Measurements from ENCODE around the gene BACE1. TPM values are rescaled to one million over a fixed set of nuclear protein-coding genes. Genes with fewer than 3 reads are reported as not detected.
"Not testable (repeated sequence)": the region's sequence is repeated elsewhere in the genome, so short reads cannot be mapped to it uniquely, and the experiment has no call there.

The BACE1 gene
- total RNA-seq, 1 donor = 50.0 TPM

DNA sequence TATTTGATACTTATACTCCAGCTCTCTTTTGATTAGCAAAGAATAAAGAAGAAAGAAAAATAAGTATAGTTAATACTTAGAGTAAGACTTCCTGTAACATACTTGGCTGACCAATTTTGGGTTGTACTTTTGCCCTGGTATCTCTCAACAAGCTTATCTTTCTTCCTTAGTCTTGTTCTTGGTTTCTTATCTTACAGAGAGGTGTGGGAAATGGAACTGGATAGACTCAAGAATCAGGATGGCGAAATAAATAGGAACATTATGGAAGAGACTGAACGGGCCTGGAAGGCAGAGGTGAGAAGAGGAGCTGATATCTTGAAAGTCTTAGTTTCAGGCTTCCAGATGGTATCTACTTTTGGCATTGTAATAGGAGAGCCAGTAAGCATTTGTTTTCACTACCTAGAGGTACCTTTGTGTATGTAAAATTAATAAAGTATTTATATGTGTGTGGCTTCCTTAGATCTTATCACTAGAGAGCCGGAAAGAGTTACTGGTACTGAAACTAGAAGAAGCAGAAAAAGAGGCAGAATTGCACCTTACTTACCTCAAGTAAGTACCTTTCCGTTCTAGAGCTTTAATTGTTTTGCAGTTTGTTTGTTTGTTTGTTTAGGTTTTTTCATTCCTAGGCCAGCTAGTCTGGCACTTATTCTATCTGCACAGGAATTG lies 36.2 kb downstream of the BACE1 start:
- TF ChIP-seq, protein P1, sequence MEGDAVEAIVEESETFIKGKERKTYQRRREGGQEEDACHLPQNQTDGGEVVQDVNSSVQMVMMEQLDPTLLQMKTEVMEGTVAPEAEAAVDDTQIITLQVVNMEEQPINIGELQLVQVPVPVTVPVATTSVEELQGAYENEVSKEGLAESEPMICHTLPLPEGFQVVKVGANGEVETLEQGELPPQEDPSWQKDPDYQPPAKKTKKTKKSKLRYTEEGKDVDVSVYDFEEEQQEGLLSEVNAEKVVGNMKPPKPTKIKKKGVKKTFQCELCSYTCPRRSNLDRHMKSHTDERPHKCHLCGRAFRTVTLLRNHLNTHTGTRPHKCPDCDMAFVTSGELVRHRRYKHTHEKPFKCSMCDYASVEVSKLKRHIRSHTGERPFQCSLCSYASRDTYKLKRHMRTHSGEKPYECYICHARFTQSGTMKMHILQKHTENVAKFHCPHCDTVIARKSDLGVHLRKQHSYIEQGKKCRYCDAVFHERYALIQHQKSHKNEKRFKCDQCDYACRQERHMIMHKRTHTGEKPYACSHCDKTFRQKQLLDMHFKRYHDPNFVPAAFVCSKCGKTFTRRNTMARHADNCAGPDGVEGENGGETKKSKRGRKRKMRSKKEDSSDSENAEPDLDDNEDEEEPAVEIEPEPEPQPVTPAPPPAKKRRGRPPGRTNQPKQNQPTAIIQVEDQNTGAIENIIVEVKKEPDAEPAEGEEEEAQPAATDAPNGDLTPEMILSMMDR (IDR thresholded peaks at IDR 0.05; ENCODE audit: insufficient read depth, low read length) = no peak
- no peak overlapping the region for H3K4me3 ChIP-seq (ENCODE audit: low read depth, low read length)
- DNase-seq (ENCODE audit: low read depth) = peak; percentile 60

DNA sequence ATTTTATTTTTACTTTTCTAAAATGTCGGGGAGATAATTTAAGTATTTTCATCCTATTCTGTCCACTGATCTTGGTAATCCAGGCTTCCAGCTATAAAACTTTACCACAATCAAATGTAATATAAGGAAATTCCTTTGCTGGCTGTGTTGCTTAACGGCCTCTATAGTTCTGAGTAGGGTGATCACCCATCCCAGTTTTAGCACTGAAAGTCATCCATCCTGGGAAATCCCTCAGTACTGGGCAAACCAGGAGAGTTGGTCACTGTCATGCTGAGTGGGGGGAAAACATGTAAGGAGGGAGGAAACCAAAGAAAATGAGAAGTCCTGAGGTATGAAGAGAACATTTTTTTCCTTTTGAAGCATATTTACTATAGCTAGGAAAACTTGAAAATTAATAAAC lies 37.7 kb downstream of the BACE1 start:
- H3K4me3 ChIP-seq (ENCODE audit: low read depth, low read length) = no peak overlapping the region
- TF ChIP-seq, protein P1 (IDR thresholded peaks at IDR 0.05; ENCODE audit: insufficient read depth, low read length) = no peak
- no peak for DNase-seq (ENCODE audit: low read depth)

DNA sequence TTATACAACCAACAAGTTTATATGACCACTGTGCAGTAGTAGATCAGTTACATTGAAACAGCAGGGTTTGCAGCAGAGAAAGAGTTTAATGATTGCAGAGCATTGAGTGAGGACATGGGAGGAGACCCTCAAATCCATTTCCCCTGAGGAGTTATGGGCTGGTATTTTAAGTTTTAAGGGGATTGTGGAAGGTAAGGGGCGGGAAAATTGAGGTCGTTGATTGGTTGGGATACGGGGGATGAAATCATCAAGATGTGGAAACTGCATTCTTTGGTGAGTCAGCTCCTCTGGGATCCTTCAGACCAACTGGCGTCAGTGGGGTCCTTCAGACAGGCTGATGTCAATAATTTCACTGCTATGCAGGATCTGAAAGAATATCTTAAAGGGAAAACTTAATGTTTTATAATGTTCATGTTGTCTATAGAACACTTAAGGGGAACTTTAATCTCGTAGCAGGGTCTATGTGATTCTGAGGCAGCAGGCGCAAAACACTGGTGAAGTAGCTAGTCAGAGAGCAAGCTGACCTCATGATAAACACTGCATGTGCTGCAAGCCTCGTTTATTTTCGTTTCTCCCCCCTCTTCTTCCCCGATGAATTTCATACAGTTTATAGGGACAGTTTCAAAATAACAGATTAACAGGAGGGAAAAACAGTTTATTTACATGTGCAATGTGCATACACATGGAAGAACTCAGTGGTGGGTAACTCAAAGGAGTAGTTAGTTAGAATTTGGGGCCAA lies 42.3 kb downstream of the BACE1 start:
- no peak overlapping the region for H3K4me3 ChIP-seq (ENCODE audit: low read depth, low read length)
- peak; percentile 74 for DNase-seq (ENCODE audit: low read depth)
- TF ChIP-seq, protein P1 (IDR thresholded peaks at IDR 0.05; ENCODE audit: insufficient read depth, low read length) = no peak

DNA sequence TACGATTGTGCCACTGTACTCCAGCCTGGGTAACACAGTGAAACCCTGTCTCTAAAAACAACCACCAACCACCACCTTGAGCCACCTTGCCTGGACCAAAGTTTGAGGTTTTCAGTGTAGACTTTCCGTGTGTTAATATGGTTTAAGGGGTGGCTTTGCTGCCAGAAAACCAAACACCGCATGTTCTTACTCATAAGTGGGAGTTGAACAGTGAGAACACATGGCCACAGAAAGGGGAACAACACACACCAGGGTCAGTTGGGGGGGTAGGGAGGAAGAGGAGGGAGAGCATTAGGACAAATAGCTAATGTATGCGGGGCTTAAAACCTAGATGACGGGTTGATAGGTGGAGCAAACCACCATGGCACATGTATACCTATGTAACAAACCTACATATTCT lies 43.9 kb downstream of the BACE1 start:
- DNase-seq (ENCODE audit: low read depth) = not testable (repeated sequence)

DNA sequence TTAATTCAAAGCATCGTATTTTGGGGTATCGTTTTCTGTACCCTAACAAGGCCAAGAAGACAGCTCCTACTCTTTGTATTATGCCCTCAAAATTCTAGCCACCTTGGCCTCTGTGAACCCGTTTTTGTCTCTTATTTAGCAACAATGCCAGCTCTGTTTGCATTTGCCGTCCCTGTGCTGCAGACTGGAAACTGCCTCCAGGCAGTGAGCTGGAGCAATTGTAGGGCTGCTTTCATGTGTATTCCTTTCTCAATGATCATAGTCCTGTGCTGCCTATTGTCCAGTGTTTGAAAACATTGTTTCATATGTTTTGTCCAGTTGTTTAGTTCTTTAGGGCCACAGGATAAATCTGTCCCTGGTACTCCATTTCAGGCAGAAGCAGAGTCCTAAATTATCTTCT lies 44.8 kb downstream of the BACE1 start:
- no peak overlapping the region for H3K4me3 ChIP-seq (ENCODE audit: low read depth, low read length)
- TF ChIP-seq, protein P1 (IDR thresholded peaks at IDR 0.05; ENCODE audit: insufficient read depth, low read length) = no peak
- no peak for DNase-seq (ENCODE audit: low read depth)

More for the DNA sequence above, 43.9 kb downstream of the BACE1 start:
- not testable (repeated sequence) for H3K4me3 ChIP-seq (ENCODE audit: low read depth, low read length)

DNA sequence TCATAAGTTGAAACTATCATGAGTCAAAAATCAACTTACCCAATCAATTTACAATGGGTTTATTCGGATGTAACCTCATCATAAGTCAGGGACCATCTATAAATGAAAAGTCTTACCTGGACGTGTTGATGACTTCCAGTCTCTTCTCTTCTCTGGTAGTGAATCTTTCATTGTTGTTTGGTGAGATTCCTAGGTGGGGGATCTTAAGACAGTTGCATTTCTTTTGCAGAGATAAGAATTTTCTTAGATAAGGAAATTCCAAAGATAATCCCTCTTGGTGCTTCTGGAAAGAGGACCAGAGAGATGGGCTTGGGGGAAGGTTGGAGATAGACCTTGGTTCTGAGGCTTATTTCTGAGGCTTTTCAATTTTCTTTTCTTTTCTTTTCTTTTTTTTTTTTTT lies 46.2 kb downstream of the BACE1 start:
- DNase-seq (ENCODE audit: low read depth) = no peak
- H3K4me3 ChIP-seq (ENCODE audit: low read depth, low read length) = no peak overlapping the region
- TF ChIP-seq, protein P1 (IDR thresholded peaks at IDR 0.05; ENCODE audit: insufficient read depth, low read length) = no peak

DNA sequence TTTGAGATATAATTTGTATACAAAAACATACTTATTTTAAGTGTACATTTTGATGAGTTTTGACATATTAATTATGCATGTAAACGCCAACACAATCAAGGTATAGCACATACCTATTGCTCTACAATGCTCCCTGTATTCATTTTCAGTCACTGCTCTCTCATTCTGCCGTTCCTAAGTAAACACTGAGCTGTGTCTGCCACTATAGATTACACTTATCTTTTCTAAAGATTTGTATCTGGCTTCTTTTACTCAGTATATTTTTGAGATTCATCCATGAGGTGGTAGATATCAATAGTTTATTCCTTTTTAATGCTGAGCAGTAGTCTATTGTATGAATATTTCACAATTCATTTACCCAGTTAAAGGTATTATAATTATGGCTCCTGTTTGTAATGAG lies 50.3 kb downstream of the BACE1 start:
- H3K4me3 ChIP-seq (ENCODE audit: low read depth, low read length) = no peak overlapping the region
- DNase-seq (ENCODE audit: low read depth) = no peak
- TF ChIP-seq, protein P1 (IDR thresholded peaks at IDR 0.05; ENCODE audit: insufficient read depth, low read length) = no peak

DNA sequence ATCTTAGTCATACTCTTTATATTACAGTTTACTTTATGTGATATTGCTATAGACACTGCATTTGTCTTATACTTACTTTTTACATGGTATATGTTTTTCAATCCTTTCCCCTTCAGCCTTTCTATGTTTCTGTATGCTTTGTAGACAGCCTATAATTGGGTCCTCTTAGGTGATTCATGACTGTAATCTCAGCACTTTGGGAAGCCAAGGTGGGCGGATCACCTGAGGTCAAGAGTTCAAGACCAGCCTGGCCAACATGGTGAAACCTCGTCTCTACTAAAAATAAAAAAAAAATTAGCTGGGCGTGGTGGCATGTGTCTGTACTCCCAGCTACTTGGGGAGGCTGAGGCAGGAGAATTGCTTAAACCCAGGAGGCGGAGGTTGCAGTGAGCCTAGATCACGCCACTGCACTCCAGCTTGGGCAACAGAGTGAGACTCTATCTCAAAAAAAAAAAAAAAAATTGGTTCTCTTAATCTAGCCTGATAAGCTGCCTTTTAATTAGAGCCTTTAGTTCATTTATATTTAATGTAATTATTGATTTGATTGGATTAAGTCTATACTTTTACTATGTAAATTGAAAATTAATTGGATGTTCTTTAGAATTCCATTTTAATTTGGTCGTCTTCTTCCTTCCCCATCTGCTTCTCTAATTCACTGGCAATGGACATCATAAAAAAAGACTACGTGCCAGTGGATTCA lies 51.3 kb downstream of the BACE1 start:
- DNase-seq (ENCODE audit: low read depth); H3K4me3 ChIP-seq (ENCODE audit: low read depth, low read length): not testable (repeated sequence)
